ENCODE measurements around the gene MSANTD1.

Gene MSANTD1

DNA sequence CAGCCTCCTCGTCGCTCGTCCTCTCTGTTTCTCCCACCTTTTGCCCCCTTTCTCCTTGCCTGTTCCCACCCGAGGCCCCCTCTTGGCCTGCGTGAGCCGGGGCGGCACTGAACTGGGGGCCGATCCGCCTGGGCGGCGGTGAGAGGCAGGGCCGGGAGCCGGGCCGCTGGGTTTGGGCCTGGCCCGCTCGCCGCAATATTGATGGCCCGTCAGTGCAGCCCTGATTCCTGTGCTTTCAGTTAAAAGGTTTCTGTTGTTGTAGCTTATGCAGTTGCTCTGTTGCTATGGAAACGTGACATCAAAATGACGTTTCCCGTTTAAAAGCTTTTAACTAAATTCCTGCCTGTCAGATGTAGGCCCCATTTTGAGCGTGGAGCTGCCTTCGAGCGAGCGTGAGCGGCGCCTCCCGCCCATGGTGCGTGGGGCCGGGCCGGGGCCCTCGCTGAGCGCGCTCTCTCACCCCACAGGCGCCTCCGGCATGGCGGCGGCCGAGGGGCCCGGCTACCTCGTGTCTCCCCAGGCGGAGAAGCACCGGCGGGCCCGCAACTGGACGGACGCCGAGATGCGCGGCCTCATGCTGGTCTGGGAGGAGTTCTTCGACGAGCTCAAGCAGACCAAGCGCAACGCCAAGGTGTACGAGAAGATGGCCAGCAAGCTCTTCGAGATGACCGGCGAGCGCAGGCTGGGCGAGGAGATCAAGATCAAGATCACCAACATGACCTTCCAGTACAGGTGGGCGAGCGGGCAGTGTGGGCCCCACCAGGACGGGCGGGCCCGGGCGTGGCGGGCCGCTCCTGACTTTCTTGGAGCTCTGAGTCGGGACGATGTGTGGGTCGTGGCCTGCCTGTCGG lies at the start of gene MSANTD1:
TSS of gene MSANTD1 (plus strand) at position 349 of the 851 bp plus-strand sequence. CDS start at position 413, 64 bp downstream.
- no peak for DNase-seq (ENCODE audit: low read depth in 2 of 2)

DNA sequence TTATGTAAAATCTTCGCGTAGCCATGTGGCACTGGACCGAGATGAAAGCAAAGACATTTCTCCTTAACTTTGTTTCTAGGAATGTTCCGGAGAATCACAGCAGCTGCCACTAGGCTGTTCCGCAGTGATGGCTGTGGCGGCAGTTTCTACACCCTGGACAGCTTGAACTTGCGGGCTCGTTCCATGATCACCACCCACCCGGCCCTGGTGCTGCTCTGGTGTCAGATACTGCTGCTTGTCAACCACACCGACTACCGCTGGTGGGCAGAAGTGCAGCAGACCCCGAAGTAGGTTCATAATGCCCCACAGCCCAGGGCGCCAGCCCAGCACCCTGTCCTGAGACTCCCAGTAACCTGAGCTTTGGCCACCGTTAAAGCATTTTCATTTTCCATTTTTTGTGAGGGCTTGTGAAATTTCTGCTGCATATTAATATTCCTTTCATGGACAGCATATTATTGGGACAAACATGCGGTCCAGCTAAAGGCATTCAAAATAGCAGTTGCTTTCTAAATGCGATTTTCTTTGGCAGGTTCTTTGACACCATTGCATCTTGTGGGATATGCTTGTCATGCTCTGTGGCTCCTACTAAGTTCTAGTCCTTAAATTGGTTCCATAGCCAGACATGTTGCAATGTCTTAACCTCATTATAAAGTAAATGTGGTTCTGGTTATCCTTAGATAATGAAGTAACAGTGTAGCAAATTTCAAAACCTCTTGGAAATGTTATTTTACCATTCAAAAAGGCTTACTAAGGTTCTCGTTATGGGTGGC lies 49.1 kb upstream of the MSANTD1 start:
- DNase-seq (ENCODE audit: low read depth in 2 of 2) = no peak

DNA sequence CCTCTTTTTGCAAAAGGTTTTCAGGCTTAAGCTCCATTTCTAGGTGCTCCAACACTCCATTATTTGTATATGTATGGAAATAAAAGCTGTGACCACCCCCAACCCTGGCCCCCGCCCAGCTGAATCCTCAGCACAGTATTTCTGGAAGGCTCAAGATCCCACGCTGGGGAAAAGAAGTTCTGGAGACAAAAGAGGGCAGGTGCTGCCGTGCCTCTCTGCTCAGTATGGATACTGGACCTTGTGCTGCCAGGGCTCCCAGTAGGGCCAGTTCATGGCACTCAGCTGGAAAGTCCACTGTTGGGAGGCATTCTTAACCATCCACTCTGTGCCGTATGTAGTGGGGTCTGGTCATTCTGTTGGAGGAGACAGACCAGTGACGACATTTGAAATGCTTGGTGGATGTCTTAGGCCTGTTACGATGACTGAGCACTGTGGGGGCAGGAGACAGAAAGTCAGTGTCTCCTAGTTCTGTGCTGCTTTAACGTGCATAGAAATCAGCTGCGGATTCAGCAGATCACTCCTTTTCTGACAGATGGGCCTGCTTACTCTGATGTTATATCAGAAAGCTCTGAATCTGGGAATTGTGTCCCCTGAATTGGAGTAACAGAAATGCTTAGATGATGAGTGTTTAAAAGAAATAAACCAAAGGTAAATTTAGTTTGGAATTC lies 48.4 kb upstream of the MSANTD1 start:
- DNase-seq (ENCODE audit: low read depth in 2 of 2) = no peak

DNA sequence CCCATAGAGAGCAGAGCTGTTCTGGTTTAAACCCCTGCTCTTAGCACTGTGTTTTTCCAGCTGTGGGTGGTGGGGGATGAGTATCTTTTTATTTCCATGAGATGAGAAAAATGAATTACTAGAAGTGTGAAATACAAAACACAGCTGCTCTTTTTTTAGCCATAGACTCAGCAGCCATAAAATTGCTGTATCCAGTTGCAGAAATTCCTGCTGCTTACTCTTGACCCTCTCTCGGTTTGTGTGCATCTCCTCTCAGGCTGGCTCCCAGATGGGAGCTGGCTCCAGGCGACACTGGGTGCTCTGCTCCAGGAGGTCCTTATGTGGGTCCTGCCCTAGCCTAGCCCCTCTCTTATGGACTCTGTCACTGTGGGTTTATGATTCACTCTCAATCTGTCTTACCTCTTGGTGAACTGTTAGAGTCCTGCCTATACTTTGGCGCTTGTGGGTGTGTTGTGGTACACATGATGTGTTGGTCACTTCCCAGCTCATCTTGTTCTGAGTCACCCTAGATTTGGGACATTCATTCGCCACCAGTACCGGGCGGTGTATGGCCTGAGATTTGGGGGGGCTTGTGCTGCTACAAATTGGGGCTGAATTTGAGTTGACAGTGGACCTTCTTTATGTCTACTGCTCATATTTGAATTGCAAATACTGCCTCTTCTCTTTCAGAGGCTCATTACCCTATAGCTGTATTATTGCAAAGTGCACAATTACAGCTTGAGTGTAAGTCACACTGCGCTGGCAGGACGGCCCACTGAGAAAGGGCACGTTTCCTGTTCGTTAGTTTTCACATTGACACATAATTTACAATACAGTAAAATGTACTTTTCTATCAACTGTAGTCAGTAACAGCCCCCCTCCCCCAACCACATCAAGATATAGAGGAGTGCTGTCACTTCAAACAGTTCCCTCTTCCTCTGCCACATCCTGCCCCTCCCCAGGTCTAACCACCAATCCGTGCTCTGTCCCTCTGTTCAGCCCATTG lies 46.9 kb upstream of the MSANTD1 start:
- peak; percentile 28 to 45 for DNase-seq (ENCODE audit: low read depth in 2 of 2)

DNA sequence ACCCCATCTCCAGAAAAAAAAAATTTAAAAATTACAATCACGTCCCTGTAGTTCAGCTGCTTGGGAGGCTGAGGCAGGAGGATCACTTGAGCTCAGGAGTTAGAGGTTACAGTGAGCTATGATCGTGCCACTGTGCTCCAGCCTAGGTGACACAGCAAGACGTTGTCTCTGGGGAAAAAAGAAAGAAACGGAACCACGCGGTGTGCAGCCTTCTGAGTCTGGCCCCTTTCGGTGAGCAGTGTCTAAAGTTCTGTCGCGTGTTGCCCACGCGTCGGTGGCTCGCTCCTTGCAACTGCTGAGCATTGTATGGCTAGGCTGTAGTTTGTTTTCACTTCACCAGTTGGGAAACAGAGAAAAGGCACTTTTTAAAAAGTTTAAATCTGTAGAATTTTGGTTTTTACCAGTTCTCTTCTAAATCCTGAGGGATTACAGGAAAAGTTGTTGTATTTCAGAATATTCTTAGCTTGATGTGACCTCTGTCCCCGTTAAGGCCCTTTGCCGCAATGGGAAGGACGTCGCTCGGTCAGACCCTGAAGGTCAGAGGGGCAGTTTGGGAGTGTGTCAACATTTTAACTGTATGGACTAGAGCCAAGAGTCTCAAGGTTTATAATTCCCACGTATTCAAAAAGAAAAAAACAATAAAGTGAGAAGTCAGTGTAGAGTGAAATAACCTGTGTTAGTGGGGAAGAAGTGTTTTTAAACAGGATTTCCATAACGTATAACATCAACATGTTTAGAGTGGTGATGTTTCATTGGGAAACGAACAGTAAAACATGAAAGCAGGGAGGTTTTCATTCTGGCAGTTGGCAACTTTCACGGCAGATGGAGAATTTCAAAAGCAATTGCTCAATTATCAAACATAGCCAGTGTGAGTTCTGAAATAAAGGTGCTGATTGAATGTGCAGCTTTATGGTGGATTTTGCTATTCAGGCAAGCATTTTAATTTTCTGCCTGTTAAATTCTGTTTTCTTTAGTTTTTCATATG lies 45.8 kb upstream of the MSANTD1 start:
- peak; percentile 17 to 24 for DNase-seq (ENCODE audit: low read depth in 2 of 2)

DNA sequence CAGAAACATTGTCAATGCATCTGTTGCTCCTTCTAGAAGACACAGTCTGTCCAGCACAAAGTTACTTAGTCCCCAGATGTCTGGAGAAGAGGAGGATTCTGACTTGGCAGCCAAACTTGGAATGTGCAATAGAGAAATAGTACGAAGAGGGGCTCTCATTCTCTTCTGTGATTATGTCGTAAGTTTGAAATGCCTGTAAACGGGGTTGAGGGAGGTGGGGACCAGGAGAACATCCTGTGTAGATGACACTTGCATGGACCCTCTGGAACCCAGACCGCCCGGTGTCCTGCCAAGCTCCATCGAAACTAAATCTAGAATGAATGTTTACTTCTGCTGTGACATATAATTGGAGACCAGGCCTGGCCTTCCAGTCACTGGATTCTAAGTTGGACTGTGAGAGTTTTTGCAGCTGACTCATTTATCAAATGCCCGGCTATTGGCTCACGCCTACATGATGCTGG lies 45.0 kb upstream of the MSANTD1 start:
- DNase-seq (ENCODE audit: low read depth in 2 of 2) = no peak

DNA sequence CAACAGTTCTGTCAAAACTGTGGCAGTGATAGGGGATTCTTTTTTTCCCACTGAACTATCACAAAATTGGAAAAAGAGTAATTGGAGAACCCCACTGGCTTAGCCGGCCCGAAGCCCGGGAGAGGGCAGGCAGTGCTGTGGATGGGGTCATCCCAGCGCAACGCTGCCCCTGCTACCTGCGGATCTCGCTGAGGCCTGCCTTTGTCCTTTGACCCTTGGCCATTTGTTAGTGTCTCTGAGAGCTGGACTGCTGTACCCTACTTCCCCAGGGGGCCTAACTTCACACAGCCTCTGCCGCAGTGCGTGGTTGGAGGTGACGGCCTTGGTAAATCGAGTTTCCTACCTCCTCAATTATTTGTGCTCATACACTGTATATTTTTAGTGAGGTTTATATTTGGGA lies 43.0 kb upstream of the MSANTD1 start:
- DNase-seq (ENCODE audit: low read depth in 2 of 2) = no peak

DNA sequence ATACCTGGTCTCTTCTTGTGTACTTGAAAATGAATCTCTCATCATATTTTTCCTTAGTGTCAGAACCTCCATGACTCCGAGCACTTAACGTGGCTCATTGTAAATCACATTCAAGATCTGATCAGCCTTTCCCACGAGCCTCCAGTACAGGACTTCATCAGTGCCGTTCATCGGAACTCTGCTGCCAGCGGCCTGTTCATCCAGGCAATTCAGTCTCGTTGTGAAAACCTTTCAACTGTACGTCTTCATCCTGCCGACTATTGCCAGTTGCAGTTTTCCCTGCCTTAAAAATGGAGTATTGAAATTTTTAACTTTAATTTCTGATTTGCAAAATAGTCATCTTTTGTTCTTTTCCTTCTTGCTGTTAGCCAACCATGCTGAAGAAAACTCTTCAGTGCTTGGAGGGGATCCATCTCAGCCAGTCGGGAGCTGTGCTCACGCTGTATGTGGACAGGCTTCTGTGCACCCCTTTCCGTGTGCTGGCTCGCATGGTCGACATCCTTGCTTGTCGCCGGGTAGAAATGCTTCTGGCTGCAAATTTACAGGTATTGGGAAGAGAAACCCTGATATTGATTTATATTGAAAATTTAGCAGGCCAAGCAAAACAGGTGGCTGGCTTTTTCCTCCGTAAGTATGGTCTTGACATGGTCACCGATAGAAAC lies 42.4 kb upstream of the MSANTD1 start:
- DNase-seq (ENCODE audit: low read depth in 2 of 2) = no peak

DNA sequence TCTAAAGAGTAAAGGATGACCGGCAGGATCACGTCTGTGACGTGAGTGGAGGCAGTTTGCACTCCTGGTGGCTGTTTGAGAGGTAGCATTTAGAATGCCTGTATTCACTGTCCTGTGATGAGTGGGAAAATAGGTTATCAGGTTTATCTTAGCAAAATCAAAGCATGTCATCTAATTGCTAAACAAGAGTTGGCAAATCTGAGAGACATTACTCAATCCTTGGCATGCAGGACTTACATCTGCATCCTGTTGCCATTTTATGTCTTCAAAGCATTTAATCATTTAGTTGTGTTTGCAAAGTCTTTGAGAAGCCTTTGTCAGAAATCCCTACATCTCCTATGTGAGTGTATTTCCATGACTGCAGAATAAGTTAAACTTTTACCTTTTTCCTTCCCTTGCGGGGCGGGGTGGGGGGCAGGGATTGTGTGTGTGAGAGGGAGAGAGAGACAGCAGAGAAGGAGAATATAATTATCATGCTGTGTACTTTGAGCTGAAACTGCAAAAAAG lies 41.4 kb upstream of the MSANTD1 start:
- DNase-seq (ENCODE audit: low read depth in 2 of 2) = no peak

DNA sequence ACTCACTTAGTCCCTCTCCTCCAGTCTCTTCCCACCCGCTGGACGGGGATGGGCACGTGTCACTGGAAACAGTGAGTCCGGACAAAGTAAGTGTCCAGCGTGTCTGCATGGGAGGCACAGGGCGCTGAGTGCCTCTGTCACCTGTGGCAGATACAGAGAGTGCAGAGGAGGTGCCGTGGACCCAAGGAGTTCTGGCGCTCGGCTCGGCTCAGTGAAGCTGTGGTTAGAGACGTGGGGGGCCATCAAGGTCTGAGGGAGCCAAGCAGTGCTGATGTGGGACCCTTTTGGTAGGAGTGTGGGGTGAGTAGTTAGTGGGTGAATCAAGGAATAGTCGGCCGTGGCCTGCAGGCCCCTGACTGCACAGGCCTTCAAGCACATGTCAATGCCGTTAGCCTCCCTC lies 40.1 kb upstream of the MSANTD1 start:
- no peak for DNase-seq (ENCODE audit: low read depth in 2 of 2)

DNA sequence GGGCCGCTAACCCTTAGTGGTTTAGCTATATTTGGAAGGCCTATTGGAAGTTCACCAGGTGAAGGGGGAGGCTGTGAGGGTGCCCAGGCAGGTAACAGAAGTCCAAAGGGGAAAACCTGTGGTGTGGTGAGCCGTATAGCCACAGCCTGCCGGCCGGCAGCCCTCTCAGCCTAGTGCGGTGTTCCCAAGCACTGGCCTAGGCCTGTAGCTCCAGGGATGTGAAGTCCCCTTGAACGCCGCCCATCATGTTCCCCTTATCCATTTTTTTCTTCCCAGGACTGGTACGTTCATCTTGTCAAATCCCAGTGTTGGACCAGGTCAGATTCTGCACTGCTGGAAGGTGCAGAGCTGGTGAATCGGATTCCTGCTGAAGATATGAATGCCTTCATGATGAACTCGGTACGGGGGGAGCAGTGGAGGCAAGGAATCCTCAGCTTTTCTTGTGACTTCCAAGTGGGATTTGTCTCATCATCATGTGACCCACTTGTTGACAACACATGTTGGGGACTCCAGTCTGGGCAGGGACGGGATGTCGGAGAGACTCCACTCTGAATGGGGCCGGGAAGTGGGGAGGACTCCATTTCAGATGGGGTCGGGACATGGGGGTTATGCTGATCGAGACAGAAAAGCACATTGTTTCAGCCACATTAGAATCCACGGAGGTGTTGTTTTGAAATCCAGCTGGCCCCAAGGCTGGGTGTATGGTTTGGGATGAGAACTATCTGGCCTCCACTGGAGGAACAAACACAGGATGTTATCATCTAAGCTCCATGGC lies 39.2 kb upstream of the MSANTD1 start:
- no peak for DNase-seq (ENCODE audit: low read depth in 2 of 2)

DNA sequence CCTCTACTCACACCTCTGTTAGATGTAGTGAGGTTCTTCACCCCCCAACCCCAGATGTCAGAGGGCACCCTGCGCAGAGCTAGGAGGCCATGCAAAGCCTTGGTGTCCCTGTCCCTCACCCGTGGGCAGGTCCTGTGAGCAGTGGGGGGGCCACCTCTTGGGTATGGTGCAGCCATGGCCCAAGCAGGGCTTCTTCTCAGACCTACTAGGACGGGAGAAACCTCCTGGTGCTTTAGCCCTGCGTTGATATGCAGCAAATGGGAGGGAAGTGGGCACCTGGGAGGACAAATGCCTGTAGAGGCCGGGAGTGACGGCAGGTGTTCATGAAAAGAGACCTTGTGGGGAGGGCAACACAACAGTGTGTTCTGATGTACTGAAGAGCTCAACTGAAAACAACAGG lies 38.5 kb upstream of the MSANTD1 start:
- no peak for DNase-seq (ENCODE audit: low read depth in 2 of 2)

DNA sequence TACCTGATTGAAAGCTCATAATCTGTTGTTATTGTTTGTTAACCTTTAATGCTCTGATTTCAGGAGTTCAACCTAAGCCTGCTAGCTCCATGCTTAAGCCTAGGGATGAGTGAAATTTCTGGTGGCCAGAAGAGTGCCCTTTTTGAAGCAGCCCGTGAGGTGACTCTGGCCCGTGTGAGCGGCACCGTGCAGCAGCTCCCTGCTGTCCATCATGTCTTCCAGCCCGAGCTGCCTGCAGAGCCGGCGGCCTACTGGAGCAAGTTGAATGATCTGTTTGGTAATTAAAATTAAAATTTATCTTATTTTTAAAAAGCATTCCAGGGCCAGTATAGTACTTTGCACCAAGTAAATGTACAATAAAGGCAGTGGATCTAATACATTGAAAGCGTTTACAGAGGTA lies 37.1 kb upstream of the MSANTD1 start:
- DNase-seq (ENCODE audit: low read depth in 2 of 2) = no peak

DNA sequence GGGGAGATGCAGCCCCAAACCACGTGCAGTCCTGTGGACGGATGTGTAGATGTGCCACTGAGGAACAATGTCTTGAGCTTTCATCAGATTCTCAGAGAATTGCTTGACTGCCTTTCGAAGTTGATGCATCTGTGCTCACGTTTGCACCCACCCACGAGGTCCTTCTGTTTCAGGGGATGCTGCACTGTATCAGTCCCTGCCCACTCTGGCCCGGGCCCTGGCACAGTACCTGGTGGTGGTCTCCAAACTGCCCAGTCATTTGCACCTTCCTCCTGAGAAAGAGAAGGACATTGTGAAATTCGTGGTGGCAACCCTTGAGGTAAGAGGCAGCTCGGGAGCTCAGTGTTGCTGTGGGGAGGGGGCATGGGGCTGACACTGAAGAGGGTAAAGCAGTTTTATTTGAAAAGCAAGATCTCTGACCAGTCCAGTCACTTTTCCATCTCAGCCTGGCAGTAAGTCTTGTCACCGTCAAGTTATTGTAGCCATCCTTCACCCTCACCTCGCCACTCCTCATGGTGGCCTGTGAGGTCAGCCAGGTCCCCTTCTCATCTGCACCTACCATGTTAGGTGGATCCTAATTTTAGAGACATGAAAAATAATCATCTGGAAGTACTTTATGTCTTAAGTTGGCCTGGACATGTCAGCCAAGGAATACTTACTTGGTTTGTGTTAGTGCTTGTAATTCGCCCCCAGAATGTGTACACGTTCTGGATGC lies 36.4 kb upstream of the MSANTD1 start:
- no peak for DNase-seq (ENCODE audit: low read depth in 2 of 2)

DNA sequence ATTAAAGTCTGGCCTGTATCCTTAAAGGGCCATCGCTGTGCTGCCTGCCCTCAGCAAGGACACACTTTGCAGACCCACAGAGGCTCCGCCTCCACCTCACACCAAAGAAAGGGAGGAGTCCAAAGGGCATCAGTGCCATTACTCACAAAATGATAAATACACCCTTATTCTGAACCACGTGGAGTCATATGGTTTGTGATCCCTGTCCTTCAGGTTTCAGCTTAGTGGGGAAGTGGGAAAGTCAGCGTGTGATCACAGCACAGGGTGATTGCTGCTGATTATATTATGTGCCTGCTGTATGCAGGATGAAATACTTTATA lies 35.9 kb upstream of the MSANTD1 start:
- DNase-seq (ENCODE audit: low read depth in 2 of 2) = no peak

DNA sequence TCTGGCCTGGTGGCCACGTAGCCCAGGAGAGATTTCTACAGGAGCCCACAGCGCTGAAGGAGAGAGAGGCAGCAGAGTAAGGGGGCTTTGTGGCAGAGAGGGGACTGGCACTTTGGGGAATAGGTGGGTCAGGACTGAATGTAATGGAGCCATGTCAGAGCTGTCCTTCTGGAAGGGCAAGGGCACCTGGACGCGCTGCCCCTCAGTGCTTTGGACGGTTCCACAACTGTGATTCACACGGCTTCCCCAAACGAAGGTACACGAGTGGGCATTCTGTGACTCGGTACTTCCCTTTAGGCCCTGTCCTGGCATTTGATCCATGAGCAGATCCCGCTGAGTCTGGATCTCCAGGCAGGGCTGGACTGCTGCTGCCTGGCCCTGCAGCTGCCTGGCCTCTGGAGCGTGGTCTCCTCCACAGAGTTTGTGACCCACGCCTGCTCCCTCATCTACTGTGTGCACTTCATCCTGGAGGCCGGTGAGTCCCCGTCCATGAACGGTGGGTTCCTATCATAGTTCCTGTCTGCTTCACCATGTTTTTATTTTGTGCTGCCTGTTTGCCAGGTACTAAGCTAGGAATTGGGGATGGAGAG lies 35.2 kb upstream of the MSANTD1 start:
- DNase-seq (ENCODE audit: low read depth in 2 of 2) = no peak

DNA sequence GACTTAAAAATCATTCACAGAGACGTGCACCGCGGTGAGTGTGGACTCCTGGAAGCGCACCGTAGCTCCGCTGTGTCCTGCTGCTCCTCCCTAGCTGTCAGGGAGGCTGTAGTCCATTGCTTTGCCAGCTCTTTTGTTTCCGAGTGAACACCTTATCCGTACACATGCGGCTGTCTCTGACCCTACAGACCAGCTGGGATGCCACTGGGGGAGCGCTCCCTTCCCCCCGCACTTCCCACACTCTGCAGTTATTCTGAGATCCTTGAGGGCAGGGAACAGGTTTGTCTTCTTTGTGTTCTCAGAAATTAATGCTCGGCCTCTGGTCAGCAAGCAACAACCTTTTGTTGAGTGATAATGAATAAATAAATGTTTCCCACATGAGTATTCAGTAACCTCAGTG lies 33.7 kb upstream of the MSANTD1 start:
- DNase-seq (ENCODE audit: low read depth in 2 of 2) = no peak

DNA sequence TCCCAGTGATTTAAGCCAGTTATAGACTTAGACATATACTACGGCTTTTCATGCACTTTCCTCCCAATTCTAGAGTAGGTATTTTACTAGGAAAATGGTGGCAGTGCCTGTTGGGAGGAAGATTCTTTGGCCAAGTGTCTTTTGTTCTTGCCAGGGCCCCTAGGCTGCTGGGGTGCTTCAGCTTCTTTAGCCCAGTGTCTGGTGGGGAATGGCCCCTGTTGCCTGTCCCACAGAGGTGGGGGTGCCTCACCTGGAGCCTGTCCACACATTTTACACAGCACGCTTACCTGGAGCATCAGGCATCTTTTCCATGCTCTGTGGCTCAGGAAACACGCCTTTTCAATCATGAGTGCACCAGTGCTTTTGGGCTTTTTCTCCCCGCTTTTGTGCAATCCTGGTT lies 33.2 kb upstream of the MSANTD1 start:
- DNase-seq (ENCODE audit: low read depth in 2 of 2) = no peak
